Ovary (tissue), 9 donors: Measurements from ENCODE around the gene SRCIN1. TPM values are rescaled to one million over a fixed set of nuclear protein-coding genes. Genes with fewer than 3 reads are reported as not detected.
A peak's percentile ranks its signal among the peaks of the same experiment; 100 is the strongest.
"Not testable (repeated sequence)": the region's sequence is repeated elsewhere in the genome, so short reads cannot be mapped to it uniquely, and the experiment has no call there.

Experiments
- DNase-seq, 5 donors: peaks; one replicate each; pipeline ENCODE4 v3.0.0-alpha.2; 2019 to 2020
- H3K27ac ChIP-seq, 2 donors: fragments of 200-600 bp; one replicate each; pipeline versions ENCODE4 v1.5.1 to v1.8.0; 2019 to 2022
- H3K27me3 ChIP-seq: fragments of 200-600 bp; one replicate; pipeline ENCODE4 v1.8.0; 2022
- H3K36me3 ChIP-seq: fragments of 200-600 bp; sonication (generic); one replicate; pipeline ENCODE4 v1.5.1; 2019
- H3K4me1 ChIP-seq: one replicate; pipeline ENCODE4 v1.8.1; 2013; ENCODE audit warnings: mild to moderate bottlenecking, moderate library complexity; ENCODE audit not compliant: insufficient read depth
- H3K4me3 ChIP-seq: fragments of 200-600 bp; sonication (generic); one replicate; pipeline ENCODE4 v1.5.1; 2017
- H3K9me3 ChIP-seq, 2 donors: fragments of 200-600 bp in 1 of 2; sonication (generic) in 1 of 2; one replicate each; pipeline versions ENCODE4 v1.5.1 to v1.8.1; 2013 to 2019; ENCODE audit warnings: mild to moderate bottlenecking in 1 of 2, moderate library complexity in 1 of 2
- WGBS, 3 donors: extraction: QIAGEN DNeasy Blood & Tissue Kit in 1 of 3; methylation state at CpG; one replicate each; pipeline versions ENCODE4 v1.1.5 to v1.1.7; 2013 to 2017; 5-methylcytosine and 5-hydroxymethylcytosine counted together
- intact Hi-C, 4 donors: fragments of 100-400 bp; cut with DNase I; formaldehyde crosslinking; loops; one replicate each; pipeline versions ENCODE4 v1.11.0 to v1.15.1; 2022 to 2023
- polyA plus RNA-seq, 2 donors: library from polyadenylated mRNA; stranded (reverse); fragments of 200-250 nt in 1 of 2; fragments of 350-450 nt in 1 of 2; fragmentation: Illumina TruSeq in 1 of 2; extraction: RNeasy Lipid Tissue Mini Kit (QIAGEN cat#74804) in 1 of 2; gene quantifications; one replicate each; pipeline ENCODE4 v1.2.3, GENCODE V29; 2013 to 2014
- total RNA-seq, 7 donors: library from RNA; depleted of rRNA in 2 of 7; stranded (reverse); fragments of >200 nt in 2 of 7; fragmentation: NEBNext Ultra II Directional in 3 of 7; extraction: Animal tissue kit (Norgen Biotek cat#: 25700) in 3 of 7; gene quantifications; one replicate each; pipeline versions ENCODE4 v1.1.0 to v1.2.4, GENCODE V29; 2016 to 2023
- TF ChIP-seq, protein P1 (sequence below), 3 donors: fragments of 450-650 bp in 2 of 3; fragments of 200-600 bp in 1 of 3; IDR thresholded peaks; one replicate each; pipeline versions ENCODE4 v1.5.1 to v1.8.0; 2016 to 2022; ENCODE audit warnings: antibody characterized with exemption in 3 of 3, mild to moderate bottlenecking in 1 of 3
- donor health status: DM: no; HTN: no; CAD: no; lungs with moderate emphysema.
- donor health status: DM: no; HTN: no; CAD: no.
- donor health status: Bipolar disorder and iron deficiency.
- donor health status: DM: yes; HTN: yes; CAD: no.
- donor health status: DM: no; HTN: no; CAD: no.
- donor health status: DM: yes; HTN: yes; CAD: no.

Gene SRCIN1
- total and polyA plus RNA-seq, 9 donors, result 0.18 to 3.0 (median 1.0) TPM

DNA sequence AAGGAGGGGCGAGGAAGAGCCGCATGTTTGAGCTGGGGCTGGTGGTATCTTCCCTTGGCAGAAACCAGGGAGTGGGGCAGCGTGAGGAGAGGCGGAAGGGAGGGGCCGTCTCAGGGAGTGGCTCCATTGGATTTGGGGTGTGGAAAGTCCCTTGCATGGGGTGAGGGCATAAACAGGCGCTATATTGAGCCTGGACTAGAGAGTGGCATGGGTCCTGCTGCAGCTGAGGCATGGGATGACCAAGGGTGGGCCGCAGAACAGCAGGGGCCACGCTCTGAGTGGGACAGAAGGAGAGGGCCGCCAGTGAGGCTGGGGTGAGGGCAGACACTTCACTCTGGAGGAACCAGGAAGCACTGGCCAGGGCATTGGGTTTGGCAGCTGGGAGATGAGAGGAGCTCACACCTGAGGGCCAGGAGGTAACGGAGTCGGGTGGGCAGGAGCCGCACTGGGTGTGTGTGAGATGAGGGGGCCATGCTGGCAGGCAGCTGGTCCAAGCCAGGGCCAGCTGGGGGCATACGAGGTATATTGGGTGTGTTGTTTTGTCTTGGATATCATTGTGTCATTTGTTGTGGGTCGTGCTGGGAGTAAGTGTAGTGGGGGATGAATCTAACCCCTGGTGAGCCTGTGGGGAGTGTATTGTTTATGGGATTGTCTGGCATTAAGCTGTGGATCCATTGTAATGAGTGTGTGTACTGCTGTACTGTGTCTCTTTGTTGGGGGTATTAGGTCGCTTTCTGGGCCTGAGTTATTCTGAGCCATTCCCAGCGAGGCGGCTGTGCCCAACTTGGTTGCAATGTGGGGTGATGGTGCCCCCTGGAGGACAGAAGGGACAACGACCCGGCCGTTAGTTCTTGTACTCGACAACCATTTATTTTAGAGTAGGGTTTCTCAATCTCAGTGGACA lies 121.3 kb downstream of the SRCIN1 start:
- intact Hi-C loops, result loop anchor here in 3 of 4 donors (2.0 to 10.0 kb wide), 4 partner anchors 40 to 140 kb away; partner anchors contain the start of genes ARHGAP23 (in 3 of the 3) and GPR179 (in 1 of the 3)
- not testable (repeated sequence) for H3K4me3 ChIP-seq, H3K9me3 ChIP-seq, H3K36me3 ChIP-seq, H3K4me1 ChIP-seq, H3K27me3 ChIP-seq
- TF ChIP-seq, protein P1, sequence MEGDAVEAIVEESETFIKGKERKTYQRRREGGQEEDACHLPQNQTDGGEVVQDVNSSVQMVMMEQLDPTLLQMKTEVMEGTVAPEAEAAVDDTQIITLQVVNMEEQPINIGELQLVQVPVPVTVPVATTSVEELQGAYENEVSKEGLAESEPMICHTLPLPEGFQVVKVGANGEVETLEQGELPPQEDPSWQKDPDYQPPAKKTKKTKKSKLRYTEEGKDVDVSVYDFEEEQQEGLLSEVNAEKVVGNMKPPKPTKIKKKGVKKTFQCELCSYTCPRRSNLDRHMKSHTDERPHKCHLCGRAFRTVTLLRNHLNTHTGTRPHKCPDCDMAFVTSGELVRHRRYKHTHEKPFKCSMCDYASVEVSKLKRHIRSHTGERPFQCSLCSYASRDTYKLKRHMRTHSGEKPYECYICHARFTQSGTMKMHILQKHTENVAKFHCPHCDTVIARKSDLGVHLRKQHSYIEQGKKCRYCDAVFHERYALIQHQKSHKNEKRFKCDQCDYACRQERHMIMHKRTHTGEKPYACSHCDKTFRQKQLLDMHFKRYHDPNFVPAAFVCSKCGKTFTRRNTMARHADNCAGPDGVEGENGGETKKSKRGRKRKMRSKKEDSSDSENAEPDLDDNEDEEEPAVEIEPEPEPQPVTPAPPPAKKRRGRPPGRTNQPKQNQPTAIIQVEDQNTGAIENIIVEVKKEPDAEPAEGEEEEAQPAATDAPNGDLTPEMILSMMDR (IDR thresholded peaks at IDR 0.05), result peak; percentile 51 to 88 (median 88)
- peak overlapping the region; percentile 35 to 49 for H3K27ac ChIP-seq
- peak; percentile 69 to 84 (median 81) for DNase-seq
- WGBS, 3 donors, result 44 to 47% (median 46%) methylated on average over 21 of the region's 21 CpGs

DNA sequence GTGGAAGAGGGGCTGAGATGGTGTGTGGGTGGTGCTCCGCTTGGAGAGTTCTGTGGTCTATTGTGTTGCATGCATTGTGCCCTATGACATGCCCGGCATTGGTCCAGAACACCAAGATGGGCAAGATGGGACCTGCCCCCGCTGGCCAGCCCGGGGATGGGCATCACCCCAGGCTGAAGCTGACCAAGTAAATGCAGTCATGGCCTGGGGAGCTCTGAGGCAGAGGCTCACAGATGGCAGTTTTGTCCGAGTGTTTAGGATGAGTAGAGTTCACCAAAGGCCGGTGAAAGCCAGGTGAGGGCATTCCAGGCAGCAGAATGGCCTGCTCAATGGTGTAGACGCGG lies 123.1 kb downstream of the SRCIN1 start:
- 83 to 89% (median 85%) methylated on average over 5 to 8 of the region's 8 CpGs for WGBS, 3 donors
- H3K4me1 ChIP-seq, H3K27me3 ChIP-seq, DNase-seq, H3K36me3 ChIP-seq, H3K4me3 ChIP-seq, H3K9me3 ChIP-seq, H3K27ac ChIP-seq: not testable (repeated sequence)
- intact Hi-C loops, result loop anchor here in 3 of 4 donors (5.0 to 10.0 kb wide), 3 partner anchors 55 to 138 kb away; partner anchors contain the start of genes ARHGAP23 (in 3 of the 3) and GPR179 (in 1 of the 3)

DNA sequence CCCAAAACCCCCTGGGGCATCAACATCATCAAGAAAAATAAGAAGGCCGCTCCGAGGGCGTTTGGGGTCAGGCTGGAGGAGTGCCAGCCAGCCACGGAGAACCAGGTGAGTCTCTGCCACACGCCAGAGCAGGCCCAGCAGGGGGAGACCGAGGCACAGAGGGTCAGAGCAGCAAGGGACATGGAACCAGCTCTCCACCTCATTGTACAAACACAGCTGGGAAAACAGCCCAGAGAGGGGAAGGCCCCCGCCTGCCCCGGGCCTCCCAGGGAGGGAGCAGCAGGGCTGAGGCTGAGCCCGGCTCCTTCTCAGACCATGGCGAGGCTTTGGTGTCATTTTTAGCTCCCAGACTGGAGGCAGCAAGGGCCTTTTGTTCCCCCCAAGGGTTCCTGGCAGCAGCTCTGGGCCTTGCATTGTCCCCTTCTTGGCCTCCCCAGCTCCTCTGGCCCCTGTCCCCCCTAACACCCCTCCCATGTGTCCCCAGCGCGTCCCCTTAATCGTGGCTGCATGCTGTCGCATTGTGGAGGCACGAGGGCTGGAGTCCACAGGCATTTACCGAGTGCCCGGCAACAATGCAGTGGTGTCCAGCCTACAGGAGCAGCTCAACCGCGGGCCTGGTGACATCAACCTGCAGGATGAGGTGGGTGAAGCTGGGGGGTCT lies 123.6 kb downstream of the SRCIN1 start:
- H3K36me3 ChIP-seq, H3K27me3 ChIP-seq, H3K4me1 ChIP-seq, DNase-seq, H3K4me3 ChIP-seq, H3K9me3 ChIP-seq, H3K27ac ChIP-seq: not testable (repeated sequence)
- WGBS, 3 donors, result 60 to 79% (median 73%) methylated on average over 10 to 19 of the region's 19 CpGs
- intact Hi-C loops, result loop anchor here in 3 of 4 donors (5.0 to 10.0 kb wide), 3 partner anchors 55 to 137 kb away; partner anchors contain the start of genes ARHGAP23 (in 3 of the 3) and GPR179 (in 1 of the 3)

Other genes with a start within 250 kb of the SRCIN1 start
- 10 to 100 TPM; 13.7 to 76.4 (median 48.9) TPM for gene ARHGAP23, start 177.5 kb downstream of the SRCIN1 start, total RNA-seq
- gene ARHGAP23, start 177.5 kb downstream of the SRCIN1 start, polyA plus RNA-seq, result 10 to 100 TPM; 23.5 to 25.8 TPM
- gene EPOP, start 69.0 kb upstream of the SRCIN1 start, total RNA-seq, result 1 to 10 TPM in 3 of 7 donors, under 1 TPM in 4; 0.83 to 1.7 (median 0.86) TPM
- under 1 TPM; 0.50 to 0.61 TPM for gene EPOP, start 69.0 kb upstream of the SRCIN1 start, polyA plus RNA-seq
- 100 to 1,000 TPM in 5 of 7 donors, 10 to 100 TPM in 2; 73.2 to 278 (median 183) TPM for gene MLLT6, start 99.3 kb upstream of the SRCIN1 start, total RNA-seq
- gene MLLT6, start 99.3 kb upstream of the SRCIN1 start, polyA plus RNA-seq, result 10 to 100 TPM; 52.3 to 99.4 TPM
- 10 to 100 TPM in 5 of 7 donors, 1 to 10 TPM in 2; 6.2 to 31.1 (median 24.4) TPM for gene CISD3, start 124.4 kb upstream of the SRCIN1 start, total RNA-seq
- gene CISD3, start 124.4 kb upstream of the SRCIN1 start, polyA plus RNA-seq, result 10 to 100 TPM in 1 of 2 donors, 1 to 10 TPM in 1; 6.6 to 18.4 TPM
- 10 to 100 TPM in 6 of 7 donors, 1 to 10 TPM in 1; 7.4 to 92.7 (median 63.4) TPM for gene PCGF2, start 142.4 kb upstream of the SRCIN1 start, total RNA-seq
- 10 to 100 TPM; 21.5 to 27.2 TPM for gene PCGF2, start 142.4 kb upstream of the SRCIN1 start, polyA plus RNA-seq
- 100 to 1,000 TPM in 3 of 7 donors, 10 to 100 TPM in 4; 77.0 to 145 (median 82.0) TPM for gene PSMB3, start 146.8 kb upstream of the SRCIN1 start, total RNA-seq
- 100 to 1,000 TPM; 106 to 138 TPM for gene PSMB3, start 146.8 kb upstream of the SRCIN1 start, polyA plus RNA-seq
- 10 to 100 TPM; 32.1 to 74.9 (median 66.5) TPM for gene PIP4K2B, start 193.6 kb upstream of the SRCIN1 start, total RNA-seq
- gene PIP4K2B, start 193.6 kb upstream of the SRCIN1 start, polyA plus RNA-seq, result 10 to 100 TPM; 41.4 to 95.3 TPM
- gene CWC25, start 219.4 kb upstream of the SRCIN1 start, total RNA-seq, result 10 to 100 TPM; 16.4 to 21.6 (median 18.6) TPM
- gene CWC25, start 219.4 kb upstream of the SRCIN1 start, polyA plus RNA-seq, result 10 to 100 TPM; 16.9 to 25.2 TPM
- 1,000 to 10,000 TPM; 2,982 to 5,219 (median 3,257) TPM for gene RPL23, start 247.8 kb upstream of the SRCIN1 start, total RNA-seq
- gene RPL23, start 247.8 kb upstream of the SRCIN1 start, polyA plus RNA-seq, result 1,000 to 10,000 TPM; 4,771 to 7,100 TPM